Measurements from ENCODE around the gene OS9.

OS9 gene

DNA sequence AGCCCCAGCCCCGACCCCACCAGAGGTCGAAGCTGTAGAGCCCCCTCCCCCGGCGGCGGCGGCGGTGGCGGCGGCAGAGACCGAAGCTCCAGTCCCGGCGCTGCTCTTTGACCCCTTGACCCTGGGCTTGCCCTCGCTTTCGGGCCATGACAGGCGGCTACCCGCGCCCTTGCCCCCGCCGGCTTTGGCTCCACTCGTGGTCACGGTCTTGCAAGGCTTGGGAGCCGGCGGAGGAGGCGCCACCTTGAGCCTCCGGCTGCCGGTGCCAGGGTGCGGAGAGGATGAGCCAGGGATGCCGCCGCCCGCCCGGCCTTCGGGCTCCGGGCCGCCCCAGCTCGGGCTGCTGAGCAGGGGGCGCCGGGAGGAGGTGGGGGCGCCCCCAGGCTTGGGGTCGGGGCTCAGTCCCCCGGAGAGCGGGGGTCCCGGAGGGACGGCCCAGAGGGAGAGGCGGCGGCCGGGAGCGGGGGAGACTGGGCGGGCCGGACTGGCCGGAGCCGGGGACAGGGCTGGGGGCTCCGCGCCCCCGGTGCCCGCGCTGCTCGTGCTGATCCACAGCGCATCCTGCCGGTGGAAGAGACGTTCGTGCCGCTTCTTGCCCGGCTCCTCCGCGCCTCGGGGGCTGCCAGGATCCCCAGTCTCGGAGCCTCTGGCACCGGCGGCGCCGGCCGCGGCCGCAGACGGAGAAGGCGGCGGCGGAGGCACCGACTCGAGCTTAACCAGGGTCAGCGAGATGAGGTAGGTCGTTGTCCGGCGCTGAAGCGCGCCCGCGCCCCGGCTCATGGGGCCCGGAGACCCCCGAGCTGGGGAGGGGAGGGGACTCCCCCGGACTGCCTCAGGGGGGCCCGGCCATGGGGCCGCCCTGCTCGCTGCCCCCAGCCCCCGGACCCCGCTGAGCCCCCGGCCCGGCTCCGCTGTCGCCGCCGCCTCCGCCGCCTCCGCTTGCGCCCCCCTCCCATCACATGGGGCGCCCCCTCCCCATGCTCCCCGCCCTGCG is 43.8 kb downstream of the OS9 start:
- no peak for DNase-seq

- DNase-seq, result no peak
Observed at GRCh38 chr12:57738661-57739237, 44.8 kb downstream of the OS9 start, which contains the start of gene AGAP2. Gene AGAP2, minus strand, starts transcription at chr12:57738742. Its CDS starts 496 bp downstream, at chr12:57738246.

DNA sequence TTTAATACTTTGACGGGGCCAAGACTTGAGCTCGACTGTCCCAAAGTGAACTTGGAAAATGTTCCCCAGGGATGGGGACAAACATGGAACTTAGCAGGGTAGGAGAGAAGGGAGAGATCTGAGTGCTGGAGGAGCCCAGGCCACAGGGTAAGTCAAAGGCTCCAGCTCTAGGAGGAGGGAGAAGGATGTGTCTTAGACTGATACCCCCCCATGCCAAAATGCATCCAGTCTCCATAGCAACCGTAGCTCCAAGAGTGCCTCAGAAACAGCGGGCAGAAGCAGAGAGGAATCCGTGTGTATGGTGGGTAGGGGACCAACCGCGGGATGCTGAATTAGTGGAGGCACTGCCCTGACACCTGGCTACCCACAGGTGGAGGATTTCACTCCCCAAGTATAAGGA is 45.5 kb downstream of the OS9 start:
- no peak for DNase-seq

DNA sequence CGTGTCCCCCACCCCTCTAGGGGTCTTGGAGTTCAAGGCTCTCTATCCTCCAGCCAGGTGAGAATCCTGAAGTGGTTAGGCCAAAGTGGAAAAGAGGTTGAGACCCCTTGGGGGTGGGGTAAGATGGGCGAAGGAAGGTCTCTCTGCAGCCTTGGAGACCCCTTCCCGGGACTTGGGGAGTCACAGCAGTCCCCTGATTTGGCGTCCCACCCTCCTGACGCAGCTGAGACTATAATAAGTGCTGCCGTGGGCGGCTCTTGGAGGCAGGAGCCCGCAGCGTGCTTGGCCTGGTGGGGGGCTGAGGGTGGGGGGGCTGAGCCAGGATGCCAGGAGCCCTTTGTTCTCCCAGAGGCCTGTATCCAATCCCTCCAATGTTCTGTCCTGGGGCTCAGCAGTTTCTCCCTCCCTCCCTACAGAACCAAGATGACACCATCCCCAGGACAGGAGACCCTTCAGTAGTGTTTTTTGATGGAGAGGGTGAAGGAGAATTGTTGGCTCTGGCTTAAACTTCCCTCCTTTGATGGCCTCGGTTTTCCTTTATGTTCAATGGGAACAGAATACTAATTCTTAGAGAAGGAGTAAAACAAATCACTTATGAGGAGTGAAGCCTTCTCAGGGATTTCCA is 46.1 kb downstream of the OS9 start:
- no peak for DNase-seq

- no peak for DNase-seq
Observed at GRCh38 chr12:57740656-57741412, 46.9 kb downstream of the OS9 start.

- no peak for DNase-seq
Observed at GRCh38 chr12:57741413-57741789, 47.5 kb downstream of the OS9 start.

DNA sequence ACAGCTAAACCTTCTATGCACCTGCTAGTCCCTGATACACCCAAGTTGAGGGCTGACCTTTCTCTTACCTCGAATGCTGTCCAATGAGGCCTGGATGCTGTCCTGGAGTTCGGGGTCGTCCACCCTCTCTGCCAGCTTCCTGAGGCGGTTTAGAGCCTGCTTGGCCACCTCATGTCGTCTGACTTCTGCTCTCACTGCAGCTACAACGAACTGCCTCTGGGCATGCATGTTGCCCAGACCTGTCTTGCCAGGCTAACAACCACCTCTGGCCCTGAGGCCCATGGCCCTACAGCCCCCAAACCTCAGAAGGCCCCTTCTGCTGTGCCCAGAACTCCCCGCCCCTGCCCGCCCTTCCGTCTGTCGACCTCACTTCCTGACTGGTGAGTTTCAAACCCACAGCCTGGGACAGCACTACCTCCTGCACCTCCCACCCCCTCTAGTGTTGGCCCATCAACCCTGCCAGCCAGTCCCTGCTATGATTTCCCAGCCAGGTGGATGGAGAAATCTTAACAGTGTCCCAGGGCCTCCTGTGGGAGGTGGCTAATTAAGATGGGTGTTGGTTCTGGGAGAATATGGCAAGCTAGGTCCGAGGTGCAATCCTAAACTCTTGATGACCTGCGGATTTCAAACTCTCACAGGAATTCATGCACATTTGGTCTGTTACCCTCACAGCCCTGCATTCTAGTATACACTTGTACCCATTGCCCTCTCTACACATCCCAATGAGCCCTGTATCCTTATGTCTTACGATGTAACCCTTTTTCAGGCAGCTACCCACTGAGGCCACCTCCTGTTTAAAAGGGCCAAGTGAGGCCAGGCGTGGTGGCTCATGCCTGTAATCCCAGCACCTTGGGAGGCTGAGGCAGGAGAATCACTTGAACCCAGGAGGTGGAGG is 48.2 kb downstream of the OS9 start:
- peak; percentile 51 for DNase-seq

DNA sequence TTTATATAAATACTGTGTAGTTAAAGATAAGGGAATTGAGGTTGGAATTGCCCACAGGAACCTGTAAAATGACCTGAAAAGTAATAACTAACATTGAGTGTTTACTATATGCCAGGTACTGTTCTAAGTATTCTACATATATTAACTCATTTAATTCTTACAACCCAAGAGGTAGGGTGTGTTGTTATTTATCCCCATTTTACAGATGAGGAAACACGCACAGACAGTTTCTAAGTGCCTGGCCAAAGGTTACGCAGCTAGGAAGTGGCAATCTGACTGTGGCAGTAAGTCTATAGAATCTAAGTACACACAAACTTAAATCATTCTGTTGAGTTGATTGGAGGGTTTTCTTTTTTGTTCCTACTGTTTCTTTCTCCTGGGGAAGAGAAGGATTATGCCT is 49.8 kb downstream of the OS9 start:
- no peak for DNase-seq

DNA sequence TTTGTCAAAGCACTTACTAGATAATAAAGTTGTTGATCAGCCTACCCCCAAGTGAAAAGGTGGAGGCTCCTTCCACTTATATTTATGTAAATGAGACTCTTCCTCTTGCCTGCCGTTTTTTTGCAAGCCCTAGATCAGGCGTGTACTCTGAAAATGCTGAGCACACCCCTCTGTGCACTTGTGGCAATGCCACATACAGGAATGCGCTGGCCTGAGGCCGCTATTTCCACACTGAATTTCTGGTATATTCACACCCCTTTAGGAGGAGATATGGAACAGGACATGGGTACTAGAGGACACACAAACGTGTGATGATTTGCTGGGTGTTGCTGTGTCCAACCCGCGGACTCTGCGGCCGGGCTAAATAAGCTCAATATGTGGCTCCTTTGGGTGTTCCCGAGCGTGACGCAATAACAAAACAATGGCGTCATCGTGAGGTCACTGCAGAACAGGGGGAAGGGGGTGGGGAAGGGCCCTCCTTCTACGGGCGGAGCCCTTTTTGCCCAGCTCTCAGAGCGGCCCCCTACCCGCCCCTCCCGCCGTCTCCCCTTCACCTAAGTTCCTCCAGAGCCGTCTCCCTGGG is 50.4 kb downstream of the OS9 start:
- peak; percentile 91 for DNase-seq

- peak; percentile 98 for DNase-seq
Observed at GRCh38 chr12:57744777-57745484, 51.0 kb downstream of the OS9 start, which contains the start of gene TSPAN31. Gene TSPAN31, plus strand, starts transcription at chr12:57745039. Its CDS starts 116 bp downstream, at chr12:57745155.

GRCh38 chr12:57745485-57745881 is 51.6 kb downstream of the OS9 start:
- no peak for DNase-seq

GRCh38 chr12:57746025-57746424 is 52.1 kb downstream of the OS9 start:
- no peak for DNase-seq

DNA sequence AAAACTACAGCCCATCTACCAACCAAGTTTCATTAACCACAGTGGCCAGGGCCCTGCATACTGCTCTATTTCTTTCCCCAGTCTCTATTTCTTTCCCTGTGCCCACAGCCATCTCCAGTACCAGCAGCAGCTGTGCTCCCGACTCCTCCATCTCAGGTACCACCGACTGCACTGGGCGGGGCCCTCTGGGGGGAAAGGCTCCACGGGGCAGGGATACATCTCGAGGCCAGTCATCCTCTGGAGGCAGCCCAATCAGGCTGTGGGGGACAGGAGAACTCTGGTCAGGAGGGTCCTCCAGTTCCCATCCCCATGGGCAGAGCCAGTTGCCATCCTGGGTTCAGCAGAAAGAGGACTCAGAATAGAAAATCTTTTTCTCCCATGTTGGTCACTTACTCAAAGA is 55.1 kb downstream of the OS9 start:
- DNase-seq, result no peak

- no peak for DNase-seq
Observed at GRCh38 chr12:57750561-57751431, 56.9 kb downstream of the OS9 start.

- no peak for DNase-seq
Observed at GRCh38 chr12:57751432-57751787, 57.5 kb downstream of the OS9 start.

DNA sequence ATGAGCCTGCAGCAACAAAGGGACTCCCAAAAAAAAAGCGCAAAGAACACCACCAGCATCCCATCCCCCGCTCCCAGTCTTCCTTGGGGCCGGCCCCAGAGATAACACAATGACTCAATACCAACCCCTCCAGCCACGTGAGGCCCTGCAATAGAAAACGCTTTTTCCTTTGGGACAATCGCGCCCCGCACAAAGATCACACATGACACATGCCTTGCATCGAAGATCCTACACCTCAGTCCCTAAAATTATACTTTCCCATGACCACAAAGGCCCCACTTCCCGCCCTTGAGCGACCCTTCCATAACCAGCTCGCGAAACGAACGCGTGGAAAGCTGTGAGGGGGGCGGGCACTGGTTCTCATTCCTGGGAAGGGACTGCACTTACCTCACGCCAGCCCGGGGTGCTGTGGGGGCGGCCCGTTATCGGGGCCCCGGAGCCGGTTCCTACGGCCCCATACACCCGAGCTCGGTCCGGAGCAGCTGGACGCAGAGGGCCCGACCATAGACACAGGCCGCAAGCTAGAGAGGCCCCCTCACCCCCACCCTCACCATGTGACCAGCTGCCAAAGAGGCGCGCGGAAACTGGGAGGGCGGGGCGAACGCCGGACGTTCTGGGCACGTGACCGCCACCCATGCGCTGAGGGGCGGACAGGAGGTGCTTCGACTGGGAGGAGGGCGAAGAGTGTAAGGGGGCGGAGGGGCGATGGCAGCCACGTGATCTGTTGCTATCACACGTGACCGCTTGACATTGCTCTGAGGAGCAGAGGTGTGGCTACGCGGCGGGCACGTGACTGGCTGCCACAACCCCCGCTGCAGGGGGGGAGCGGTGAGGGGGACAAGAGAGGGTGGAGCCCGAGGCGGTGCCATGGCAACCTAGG is 58.1 kb downstream of the OS9 start, which contains the start of gene CDK4:
Gene CDK4 (minus strand): TSS at position 523 of the 880 bp plus-strand sequence. CDS start 593 bp downstream, outside the sequence.
- peak; percentile 98 for DNase-seq

DNA sequence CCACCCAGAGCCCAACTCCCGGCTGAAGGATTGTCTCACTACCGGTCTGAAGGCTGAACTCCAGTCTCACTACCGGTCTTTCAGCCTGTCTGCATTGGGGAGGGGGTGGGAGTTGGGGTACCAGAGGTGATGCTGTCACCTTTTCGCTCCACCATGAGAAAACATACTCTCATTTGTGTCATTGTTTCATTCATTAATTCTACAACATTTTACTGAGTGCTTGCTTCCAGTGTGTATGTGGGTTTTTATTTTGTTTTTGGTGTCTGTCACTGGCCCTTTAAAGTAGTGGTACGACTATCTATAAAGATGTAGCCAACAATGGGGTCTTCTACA is 58.7 kb downstream of the OS9 start:
- DNase-seq, result no peak

- no peak for DNase-seq
Observed at GRCh38 chr12:57753756-57754337, 59.9 kb downstream of the OS9 start.

All from suppressor macrophage treated with lipopolysaccharide for 4 hours (primary cell).